Progenitor cell of endocrine pancreas (in vitro differentiated cells): ENCODE data around the gene FADS1. TPM values are rescaled to one million over a fixed set of nuclear protein-coding genes. Genes with fewer than 3 reads are reported as not detected.
A peak's percentile ranks its signal among the peaks of the same experiment; 100 is the strongest.

Experiments used
- DNase-seq: peaks from one replicate; pipeline ENCODE4 v3.0.0; 2021; ENCODE audit warnings: low spot score; ENCODE audit not compliant: unreplicated experiment
- H3K27ac Mint-ChIP-seq: 2 replicates; pipeline ENCODE4 v1.8.0; 2021; ENCODE audit warnings: mild to moderate bottlenecking, moderate library complexity, mixed read lengths
- H3K27me3 Mint-ChIP-seq: 2 replicates; pipeline ENCODE4 v1.8.0; 2021; ENCODE audit warnings: mixed read lengths
- H3K36me3 Mint-ChIP-seq: 2 replicates; pipeline ENCODE4 v1.8.0; 2022; ENCODE audit warnings: mixed read lengths; ENCODE audit not compliant: insufficient read depth
- H3K4me1 Mint-ChIP-seq: 2 replicates; pipeline ENCODE4 v1.8.0; 2021; ENCODE audit warnings: low read depth, mixed read lengths
- H3K4me3 Mint-ChIP-seq: 2 replicates; pipeline ENCODE4 v1.8.0; 2021; ENCODE audit warnings: low read depth, mild to moderate bottlenecking, moderate library complexity, mixed read lengths
- H3K9me3 Mint-ChIP-seq: 2 replicates; pipeline ENCODE4 v1.8.0; 2021; ENCODE audit warnings: low read depth, mixed read lengths
- total RNA-seq: library from RNA; stranded (reverse); gene quantifications from 2 replicates; pipeline ENCODE4 v1.2.1, GENCODE V29; 2021
- TF ChIP-seq, protein P1 (sequence below): fragments of 200-600 bp; sonication (generic); IDR thresholded peaks from one replicate; pipeline ENCODE4 v1.5.0; 2021; ENCODE audit warnings: antibody characterized with exemption, mild to moderate bottlenecking; ENCODE audit not compliant: unreplicated experiment

Gene FADS1
- total RNA-seq, 1 donor from 2014 or later: 114 TPM

DNA sequence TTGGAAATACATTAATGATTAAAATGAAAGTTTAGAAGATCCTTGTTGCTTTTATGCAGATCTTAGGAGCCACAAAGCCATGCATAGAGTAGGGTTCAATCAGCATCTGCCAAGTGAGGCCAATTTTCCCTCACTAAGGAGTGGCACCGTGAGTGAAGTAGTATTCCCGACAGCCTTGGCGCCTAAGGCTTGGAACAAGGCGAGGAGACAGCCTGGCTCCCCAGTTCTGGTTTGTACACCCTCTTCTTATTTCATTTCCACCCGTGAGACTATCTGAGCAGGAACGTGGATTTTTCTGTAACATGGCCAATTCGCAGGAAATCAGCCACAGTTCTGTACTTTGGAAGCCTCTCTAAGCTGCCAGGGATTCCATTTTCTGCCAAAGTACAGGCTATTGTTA, 33.9 kb upstream of the FADS1 start:
- DNase-seq: no peak
- Mint-ChIP-seq H3K4me1 (no peaks in the 10 kb centered on the region), H3K9me3 (no peaks in the 10 kb centered on the region), H3K36me3 (peaks cover 27% of the 10 kb centered on the region), H3K4me3 (no peak overlapping the region), H3K27ac (no peak overlapping the region), H3K27me3 (no peaks in the 10 kb centered on the region)
- TF ChIP-seq, protein P1, sequence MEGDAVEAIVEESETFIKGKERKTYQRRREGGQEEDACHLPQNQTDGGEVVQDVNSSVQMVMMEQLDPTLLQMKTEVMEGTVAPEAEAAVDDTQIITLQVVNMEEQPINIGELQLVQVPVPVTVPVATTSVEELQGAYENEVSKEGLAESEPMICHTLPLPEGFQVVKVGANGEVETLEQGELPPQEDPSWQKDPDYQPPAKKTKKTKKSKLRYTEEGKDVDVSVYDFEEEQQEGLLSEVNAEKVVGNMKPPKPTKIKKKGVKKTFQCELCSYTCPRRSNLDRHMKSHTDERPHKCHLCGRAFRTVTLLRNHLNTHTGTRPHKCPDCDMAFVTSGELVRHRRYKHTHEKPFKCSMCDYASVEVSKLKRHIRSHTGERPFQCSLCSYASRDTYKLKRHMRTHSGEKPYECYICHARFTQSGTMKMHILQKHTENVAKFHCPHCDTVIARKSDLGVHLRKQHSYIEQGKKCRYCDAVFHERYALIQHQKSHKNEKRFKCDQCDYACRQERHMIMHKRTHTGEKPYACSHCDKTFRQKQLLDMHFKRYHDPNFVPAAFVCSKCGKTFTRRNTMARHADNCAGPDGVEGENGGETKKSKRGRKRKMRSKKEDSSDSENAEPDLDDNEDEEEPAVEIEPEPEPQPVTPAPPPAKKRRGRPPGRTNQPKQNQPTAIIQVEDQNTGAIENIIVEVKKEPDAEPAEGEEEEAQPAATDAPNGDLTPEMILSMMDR: no peak

DNA sequence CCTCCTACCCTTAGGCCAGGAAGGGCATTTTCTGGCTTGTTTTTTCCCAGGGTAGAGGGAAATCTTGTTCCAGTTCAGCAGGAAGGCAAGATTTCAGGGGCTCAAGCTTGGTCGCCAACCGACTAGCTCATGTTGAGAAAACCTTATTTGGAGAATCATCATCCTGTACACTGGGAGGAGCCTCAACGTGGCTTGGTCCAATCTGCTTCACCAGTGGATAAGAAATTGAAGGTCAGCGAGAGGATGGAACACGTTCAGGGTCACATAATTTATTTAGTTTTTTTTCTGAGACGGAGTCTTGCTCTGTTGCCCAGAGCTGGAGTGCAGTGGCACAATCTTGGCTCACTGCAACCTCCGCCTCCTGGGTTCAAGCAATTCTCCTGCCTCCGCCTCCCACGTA, 31.8 kb upstream of the FADS1 start:
- H3K9me3 Mint-ChIP-seq: no peaks in the 10 kb centered on the region
- H3K4me1 Mint-ChIP-seq: no peaks in the 10 kb centered on the region
- TF ChIP-seq, protein P1: no peak
- H3K27me3 Mint-ChIP-seq: no peaks in the 10 kb centered on the region
- H3K36me3 Mint-ChIP-seq: peaks cover 30% of the 10 kb centered on the region
- no peak for DNase-seq
- H3K27ac Mint-ChIP-seq: no peak overlapping the region
- H3K4me3 Mint-ChIP-seq: no peak overlapping the region

DNA sequence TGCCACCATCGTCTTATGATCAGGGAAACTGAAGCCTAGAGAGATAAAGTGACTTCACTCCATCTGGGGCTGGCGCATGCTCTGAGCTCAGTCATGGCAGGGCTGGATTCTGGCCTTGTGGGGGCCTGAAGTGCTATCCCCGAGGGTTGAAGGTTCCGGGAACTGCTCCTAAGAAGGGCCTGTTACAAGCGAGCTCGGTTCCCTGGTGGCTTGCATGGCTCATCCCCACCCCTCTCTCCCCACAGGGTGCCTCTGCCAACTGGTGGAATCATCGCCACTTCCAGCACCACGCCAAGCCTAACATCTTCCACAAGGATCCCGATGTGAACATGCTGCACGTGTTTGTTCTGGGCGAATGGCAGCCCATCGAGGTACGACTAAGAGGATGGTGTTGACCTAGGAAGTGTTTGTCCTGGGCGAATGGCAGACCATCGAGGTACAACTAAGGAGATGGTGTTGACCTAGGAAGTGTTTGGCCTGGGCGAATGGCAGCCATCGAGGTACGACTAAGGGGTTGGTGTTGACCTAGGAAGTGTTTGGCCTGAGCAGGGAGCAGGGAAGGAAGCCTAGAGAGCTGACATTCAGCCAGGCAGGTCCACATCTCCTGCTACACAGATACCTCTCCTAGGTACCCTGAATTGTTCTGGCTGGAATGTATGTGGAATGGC, 31.2 kb upstream of the FADS1 start:
- H3K36me3 Mint-ChIP-seq: peaks cover 30% of the 10 kb centered on the region
- H3K4me1 Mint-ChIP-seq: no peaks in the 10 kb centered on the region
- H3K27ac Mint-ChIP-seq: peak overlapping the region; percentile 45
- no peak for DNase-seq
- no peak overlapping the region for H3K4me3 Mint-ChIP-seq
- H3K9me3 Mint-ChIP-seq: no peaks in the 10 kb centered on the region
- TF ChIP-seq, protein P1: no peak
- H3K27me3 Mint-ChIP-seq: no peaks in the 10 kb centered on the region

- TF ChIP-seq, protein P1: no peak
- Mint-ChIP-seq H3K36me3 (peaks cover 28% of the 10 kb centered on the region), H3K27me3 (no peaks in the 10 kb centered on the region), H3K4me3 (no peak overlapping the region), H3K9me3 (no peaks in the 10 kb centered on the region), H3K27ac (peak overlapping the region; percentile 80), H3K4me1 (no peaks in the 10 kb centered on the region)
- no peak for DNase-seq
Measured at GRCh38 chr11:61846362-61847020, 29.7 kb upstream of the FADS1 start.

- TF ChIP-seq, protein P1: no peak
- Mint-ChIP-seq H3K4me3 (no peak overlapping the region), H3K27ac (peak overlapping the region; percentile 71), H3K36me3 (peaks cover 34% of the 10 kb centered on the region), H3K4me1 (no peaks in the 10 kb centered on the region), H3K27me3 (no peaks in the 10 kb centered on the region), H3K9me3 (no peaks in the 10 kb centered on the region)
- no peak for DNase-seq
Measured at GRCh38 chr11:61844909-61845565, 28.2 kb upstream of the FADS1 start.
